Measurements from ENCODE around the gene DACH1. TPM values are rescaled to one million over a fixed set of nuclear protein-coding genes. Genes with fewer than 3 reads are reported as not detected.

The DACH1 gene
- total and polyA plus RNA-seq, 2 of the 8 experiments (the other 6 are each of a cell fraction or from before 2014, with no cell fraction given) = 0.12 to 0.67 TPM

DNA sequence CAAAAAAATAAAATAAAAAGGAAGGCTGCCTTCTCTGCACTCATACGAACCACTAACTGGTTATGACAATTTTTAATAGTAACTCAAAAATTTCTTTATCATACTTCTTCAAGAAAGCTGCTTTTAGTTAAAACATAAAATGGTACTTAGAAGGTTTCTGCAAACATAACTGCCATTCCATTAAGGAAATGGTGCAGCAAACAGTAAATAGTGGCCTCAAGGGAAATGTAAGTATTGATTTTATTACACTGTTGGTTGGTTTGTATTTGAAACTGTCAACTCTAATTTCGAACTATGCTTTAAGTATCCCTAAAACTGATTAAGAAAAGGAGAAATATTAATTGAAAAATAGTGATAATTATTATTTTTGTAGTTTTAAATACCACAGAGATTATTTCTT is 278.0 kb downstream of the DACH1 start (continued):
- TF ChIP-seq NRF1 (IDR thresholded peaks at IDR 0.05; ENCODE audit: low read depth, low read length) (no peak), EP300 (IDR thresholded peaks at IDR 0.05; ENCODE audit: borderline replicate concordance in 1 of 2, low read depth in 2 of 2, low read length in 2 of 2) (no peak), SUZ12 (IDR thresholded peaks at IDR 0.05; ENCODE audit: low read length) (no peak), BACH1 (IDR thresholded peaks at IDR 0.05; ENCODE audit: low read length) (no peak), NANOG (IDR thresholded peaks at IDR 0.05; ENCODE audit: insufficient read depth, low read depth, low read length, poor library complexity, severe bottlenecking) (no peak), RBBP5 (IDR thresholded peaks at IDR 0.05; ENCODE audit: borderline replicate concordance, low read depth, low read length) (no peak)

Data from H1 (cell line).